Testis (tissue), 3 donors: ENCODE results near the gene CYREN. TPM values are rescaled to one million over a fixed set of nuclear protein-coding genes. Genes with fewer than 3 reads are reported as not detected.

Experiments used
- DNase-seq: peaks from one replicate; pipeline ENCODE4 v3.0.0-alpha.2; 2019
- H3K27ac ChIP-seq, 2 donors: fragments of 200-600 bp; sonication (generic); one replicate each; pipeline ENCODE4 v1.5.1; 2019
- H3K27me3 ChIP-seq: fragments of 200-600 bp; sonication (generic); one replicate; pipeline ENCODE4 v1.5.1; 2019
- H3K36me3 ChIP-seq: fragments of 200-600 bp; sonication (generic); one replicate; pipeline ENCODE4 v1.5.1; 2017; ENCODE audit warnings: low read depth; ENCODE audit errors: missing control alignments
- H3K4me1 ChIP-seq: fragments of 200-600 bp; sonication (generic); one replicate; pipeline ENCODE4 v1.5.1; 2019
- H3K4me3 ChIP-seq, 2 donors: fragments of 200-600 bp; sonication (generic); one replicate each; pipeline ENCODE4 v1.5.1; 2017 to 2019
- H3K9me3 ChIP-seq: fragments of 200-600 bp; sonication (generic); one replicate; pipeline ENCODE4 v1.5.1; 2017
- POLR2A ChIP-seq: fragments of 450-650 bp; IDR thresholded peaks from one replicate; pipeline ENCODE4 v1.6.1; 2017; ENCODE audit warnings: antibody characterized with exemption, mild to moderate bottlenecking, moderate library complexity
- WGBS, 2 donors: methylation state at CpG; one replicate each; pipeline ENCODE4 v1.1.5; 2018; 5-methylcytosine and 5-hydroxymethylcytosine counted together
- intact Hi-C: fragments of 100-400 bp; cut with DNase I; formaldehyde crosslinking; loops from one replicate; pipeline ENCODE4 v1.15.1; 2023; ENCODE audit warnings: low total_unique reads
- polyA plus RNA-seq: library from polyadenylated mRNA; stranded (reverse); fragments of 350-450 nt; fragmentation: Illumina TruSeq; extraction: RNeasy Lipid Tissue Mini Kit (QIAGEN cat#74804); gene quantifications from one replicate; pipeline ENCODE4 v1.2.3, GENCODE V29; 2014; ENCODE audit warnings: low read depth, low replicate concordance; ENCODE audit not compliant: insufficient read depth
- total RNA-seq, 2 donors: library from RNA; depleted of rRNA; stranded (reverse); fragments of >200 nt; gene quantifications; one replicate each; pipeline ENCODE4 v1.2.3, GENCODE V29; 2016
- TF ChIP-seq, protein P1 (sequence below), 3 experiments: fragments of 450-650 bp in 2 of 3; fragments of 200-600 bp in 1 of 3; sonication (generic) in 1 of 3; IDR thresholded peaks; one replicate each; pipeline ENCODE4 v1.5.1; 2016 to 2019; ENCODE audit warnings: antibody characterized with exemption in 3 of 3, mild to moderate bottlenecking in 2 of 3, moderate library complexity in 1 of 3

CYREN gene
- total and polyA plus RNA-seq, 3 donors from 2014 or later = 36.3 to 47.3 (median 44.3) TPM

DNA sequence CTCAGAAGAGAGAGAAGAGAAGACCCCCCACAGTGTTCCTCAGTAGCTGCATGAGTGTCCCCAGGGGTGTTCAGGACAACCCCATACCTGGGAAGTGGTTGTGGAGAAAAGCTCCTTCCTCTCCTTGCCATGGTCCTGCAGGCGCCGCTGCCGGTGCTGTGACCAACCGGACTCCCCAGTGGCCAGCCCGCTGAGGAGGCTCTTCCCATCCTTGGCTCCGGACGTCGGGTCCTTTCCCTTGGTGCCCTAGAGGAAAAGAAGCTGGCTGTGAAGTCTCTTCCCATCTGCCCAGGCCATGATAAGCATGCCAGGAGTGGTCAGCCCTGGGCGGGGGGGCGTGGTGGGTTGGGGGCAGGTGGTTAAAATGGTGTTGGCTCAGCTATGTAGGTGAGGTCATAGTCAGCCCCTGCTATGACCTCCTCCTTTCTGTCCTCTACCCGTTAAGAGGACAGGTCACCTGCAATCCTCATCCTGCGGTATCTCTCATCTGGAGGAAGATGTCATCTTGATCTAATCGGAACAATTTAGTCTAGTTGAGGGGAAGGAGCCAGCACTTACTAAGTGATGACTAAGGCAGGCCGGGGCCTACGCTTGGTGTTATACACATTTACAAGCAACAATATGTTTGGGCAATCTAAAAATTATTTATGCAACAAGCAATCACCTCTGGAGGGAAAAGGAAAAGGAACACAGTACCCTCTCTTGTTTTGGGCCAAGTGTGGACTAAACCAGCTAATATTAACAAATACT, 27.6 kb upstream of the CYREN start:
- TF ChIP-seq POLR2A = no peak
- TF ChIP-seq, protein P1, sequence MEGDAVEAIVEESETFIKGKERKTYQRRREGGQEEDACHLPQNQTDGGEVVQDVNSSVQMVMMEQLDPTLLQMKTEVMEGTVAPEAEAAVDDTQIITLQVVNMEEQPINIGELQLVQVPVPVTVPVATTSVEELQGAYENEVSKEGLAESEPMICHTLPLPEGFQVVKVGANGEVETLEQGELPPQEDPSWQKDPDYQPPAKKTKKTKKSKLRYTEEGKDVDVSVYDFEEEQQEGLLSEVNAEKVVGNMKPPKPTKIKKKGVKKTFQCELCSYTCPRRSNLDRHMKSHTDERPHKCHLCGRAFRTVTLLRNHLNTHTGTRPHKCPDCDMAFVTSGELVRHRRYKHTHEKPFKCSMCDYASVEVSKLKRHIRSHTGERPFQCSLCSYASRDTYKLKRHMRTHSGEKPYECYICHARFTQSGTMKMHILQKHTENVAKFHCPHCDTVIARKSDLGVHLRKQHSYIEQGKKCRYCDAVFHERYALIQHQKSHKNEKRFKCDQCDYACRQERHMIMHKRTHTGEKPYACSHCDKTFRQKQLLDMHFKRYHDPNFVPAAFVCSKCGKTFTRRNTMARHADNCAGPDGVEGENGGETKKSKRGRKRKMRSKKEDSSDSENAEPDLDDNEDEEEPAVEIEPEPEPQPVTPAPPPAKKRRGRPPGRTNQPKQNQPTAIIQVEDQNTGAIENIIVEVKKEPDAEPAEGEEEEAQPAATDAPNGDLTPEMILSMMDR (IDR thresholded peaks at IDR 0.05) = no peak
- H3K27me3 ChIP-seq = no peaks in the 10 kb centered on the region
- intact Hi-C loops = no loop called here

DNA sequence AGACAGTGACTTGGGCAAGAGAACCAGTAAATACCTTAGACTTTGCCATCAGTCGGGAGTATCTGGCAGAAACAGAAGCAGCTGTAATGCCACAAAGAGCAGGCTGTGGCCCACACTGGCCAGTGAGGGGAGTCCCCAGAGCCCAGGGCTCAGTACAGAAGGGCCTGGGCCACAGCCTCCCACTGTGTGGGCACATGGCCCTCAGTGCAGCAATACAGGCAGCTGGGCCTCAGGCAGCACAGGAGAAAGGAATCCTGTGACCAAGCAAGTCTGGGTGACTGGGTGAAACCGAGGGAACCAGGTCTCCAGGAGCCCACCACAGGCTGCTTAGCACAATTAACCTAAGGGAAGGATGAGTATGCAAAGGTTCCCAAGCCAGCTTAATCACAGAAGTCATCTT, 26.8 kb upstream of the CYREN start:
- H3K36me3 ChIP-seq = no peaks in the 10 kb centered on the region
- DNase-seq = no peak
- H3K27me3 ChIP-seq = no peaks in the 10 kb centered on the region
- TF ChIP-seq, protein P1 (IDR thresholded peaks at IDR 0.05) = no peak
- TF ChIP-seq POLR2A = no peak
- H3K9me3 ChIP-seq = no peaks in the 10 kb centered on the region
- intact Hi-C loops = no loop called here
- H3K4me3 ChIP-seq = no peak overlapping the region
- WGBS, 2 donors = 66 to 86% methylated on average over 2 of the region's 2 CpGs
- H3K27ac ChIP-seq = no peak overlapping the region
- H3K4me1 ChIP-seq = peaks cover 10% of the 10 kb centered on the region

More for the DNA sequence above, 27.6 kb upstream of the CYREN start:
- H3K4me3 ChIP-seq = no peak overlapping the region
- no peak for DNase-seq
- no peak overlapping the region for H3K27ac ChIP-seq
- peaks cover 6% of the 10 kb centered on the region for H3K4me1 ChIP-seq
- WGBS, 2 donors = 91 to 96% methylated on average over 10 to 15 of the region's 15 CpGs
- H3K36me3 ChIP-seq = no peaks in the 10 kb centered on the region
- no peaks in the 10 kb centered on the region for H3K9me3 ChIP-seq

DNA sequence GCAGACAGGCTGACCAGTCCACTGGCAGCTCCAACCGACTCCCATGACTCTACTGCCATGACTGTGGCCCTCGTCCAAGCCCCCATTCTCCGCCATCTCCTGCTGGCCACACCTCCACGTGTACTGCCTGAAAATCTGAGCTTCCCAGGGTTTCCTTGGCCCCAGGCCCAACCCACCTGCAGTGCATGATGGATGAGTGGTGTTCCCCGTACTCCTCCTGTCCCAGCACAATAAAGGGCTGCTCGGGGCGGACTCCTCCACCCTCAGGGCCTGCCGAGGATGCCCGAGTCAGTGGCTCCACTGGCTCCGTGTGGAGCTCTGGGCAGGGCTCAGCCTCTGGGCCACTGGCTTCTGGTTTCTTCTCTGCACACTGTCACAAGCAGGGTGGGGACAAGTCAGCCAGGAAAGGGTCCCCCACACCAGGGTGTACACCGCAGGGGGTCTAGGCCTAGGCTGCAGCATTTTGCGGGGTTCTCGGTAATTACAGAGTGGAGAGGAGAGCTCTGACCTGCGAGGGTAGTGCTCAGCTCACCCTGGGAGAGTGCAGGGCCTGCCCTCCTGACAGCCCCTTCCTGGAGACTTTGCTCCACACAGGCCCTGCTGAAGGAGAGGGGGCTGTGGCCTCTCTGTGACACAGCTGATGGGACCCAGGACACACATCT, 25.6 kb upstream of the CYREN start:
- H3K36me3 ChIP-seq = no peaks in the 10 kb centered on the region
- WGBS, 2 donors = 83 to 95% methylated on average over 6 to 14 of the region's 14 CpGs

DNA sequence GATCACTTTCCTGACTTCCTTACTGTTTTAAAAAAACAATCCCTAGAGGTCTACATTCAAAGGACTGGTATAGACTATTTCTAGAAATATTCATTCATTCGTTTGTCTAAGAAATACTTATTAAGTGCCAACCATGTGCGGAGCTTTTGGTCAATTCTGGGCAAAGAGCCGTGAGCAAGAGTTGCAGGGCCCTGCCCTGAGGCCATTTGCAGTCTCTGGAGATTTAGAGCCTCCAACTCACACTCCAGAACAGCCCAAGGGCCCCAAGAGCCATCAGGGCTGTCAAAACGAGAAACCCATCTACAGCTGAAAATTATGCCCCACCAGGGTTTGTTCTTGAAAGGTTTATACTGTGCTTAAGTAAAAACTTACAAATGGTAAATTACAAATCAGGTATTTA, 24.6 kb upstream of the CYREN start:
- Histone ChIP-seq H3K36me3 (no peaks in the 10 kb centered on the region), H3K4me3 (no peak overlapping the region), H3K27ac (peak overlapping the region in 1 of 2 donors; percentile 75)

More for the DNA sequence above, 25.6 kb upstream of the CYREN start:
- Histone ChIP-seq H3K27me3 (no peaks in the 10 kb centered on the region), H3K4me3 (no peak overlapping the region), H3K9me3 (no peaks in the 10 kb centered on the region), H3K4me1 (peaks cover 10% of the 10 kb centered on the region), H3K27ac (no peak overlapping the region)
- DNase-seq = no peak
- intact Hi-C loops = no loop called here
- no peak for TF ChIP-seq POLR2A
- TF ChIP-seq, protein P1 (IDR thresholded peaks at IDR 0.05) = no peak

More for the DNA sequence above, 24.6 kb upstream of the CYREN start:
- Histone ChIP-seq H3K4me1 (peaks cover 14% of the 10 kb centered on the region), H3K9me3 (no peaks in the 10 kb centered on the region), H3K27me3 (no peaks in the 10 kb centered on the region)
- no peak for DNase-seq
- intact Hi-C loops = no loop called here
- 86 to 87% methylated on average over 4 of the region's 4 CpGs for WGBS, 2 donors
- no peak for TF ChIP-seq POLR2A
- TF ChIP-seq, protein P1 (IDR thresholded peaks at IDR 0.05) = no peak
